Erythroblast (primary cell): Measurements from ENCODE around the gene NRF1.

Source experiments
- GATA1 ChIP-seq: IDR thresholded peaks from 2 replicates; pipeline ENCODE4 v1.6.1; 2011; ENCODE audit warnings: low read depth, mild to moderate bottlenecking, control low read depth, low read length, moderate library complexity
- POLR2A ChIP-seq: IDR thresholded peaks from 2 replicates; pipeline ENCODE4 v1.6.1; 2011; ENCODE audit warnings: mild to moderate bottlenecking, low read length

GRCh38 chr7:129604713-129605437 is 6.6 kb upstream of the NRF1 start:
- no peak for TF ChIP-seq POLR2A
- TF ChIP-seq GATA1 = no peak
